ENCODE data around the gene NLRC4.

DNA sequence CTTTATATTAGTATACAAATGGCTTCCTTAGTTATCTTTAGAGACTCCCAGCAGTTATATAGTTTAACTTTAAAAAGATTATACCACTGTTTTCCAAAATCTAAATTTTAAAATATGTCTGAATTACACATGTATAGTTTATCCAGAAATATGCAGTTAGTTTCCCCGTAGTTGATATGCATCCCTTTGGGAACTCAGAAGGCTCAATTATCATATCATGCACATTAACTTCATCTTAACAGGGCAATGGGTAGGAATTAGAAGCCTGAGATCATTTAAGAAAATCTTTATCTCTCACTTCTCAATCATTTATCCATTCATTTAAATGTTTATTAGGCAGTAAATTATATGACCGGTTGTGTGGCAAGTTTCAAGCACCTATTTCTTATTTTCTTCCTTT lies 27.2 kb downstream of the NLRC4 start:
- TF ChIP-seq MAX (IDR thresholded peaks at IDR 0.05), result no peak
- no peak for TF ChIP-seq TAF1 (IDR thresholded peaks at IDR 0.05; ENCODE audit: low read depth)
